NT2/D1 (cell line): Measurements from ENCODE around the gene RBM4.

Experiments
- SUZ12 ChIP-seq: IDR thresholded peaks from 2 replicates; pipeline ENCODE4 v1.6.1; 2011; ENCODE audit not compliant: insufficient read length, insufficient read depth; ENCODE audit errors: extremely low read depth
- YY1 ChIP-seq: IDR thresholded peaks from 2 replicates; pipeline ENCODE4 v1.6.1; 2011; ENCODE audit not compliant: insufficient read length, insufficient read depth
- ZNF274 ChIP-seq: IDR thresholded peaks from 2 replicates; pipeline ENCODE4 v1.6.1; 2011; ENCODE audit warnings: mild to moderate bottlenecking, low read depth, low read length

DNA sequence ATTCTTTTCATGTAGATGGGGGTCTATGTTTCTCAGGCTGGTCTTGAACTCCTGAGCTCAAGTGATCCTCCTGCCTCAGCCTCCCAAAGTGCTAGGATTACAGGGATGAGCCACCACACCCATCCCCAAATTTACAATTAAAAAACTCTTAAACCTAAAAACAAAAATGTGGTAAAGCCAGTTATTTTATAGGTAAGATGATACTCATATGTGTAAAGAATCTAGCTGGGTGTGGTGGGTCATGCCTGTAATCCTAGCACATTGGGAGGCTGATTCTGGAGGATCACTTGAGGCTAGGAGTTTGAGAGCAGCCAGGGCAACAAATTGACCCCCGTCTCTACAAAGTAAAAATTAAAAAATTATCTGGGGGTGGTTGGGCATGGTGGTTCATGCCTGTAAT, 26.0 kb upstream of the RBM4 start:
- TF ChIP-seq YY1 (no peak), ZNF274 (no peak), SUZ12 (no peak)
